NCI-H526 treated with DMSO at 0.1 percent for 48 hours (cell line): Measurements from ENCODE around the gene ASB18.
A peak's percentile ranks its signal among the peaks of the same experiment; 100 is the strongest.

Source experiments
- DNase-seq: peaks from one replicate; lab custom pipeline; 2025; lab: John Stamatoyannopoulos, UW

The ASB18 gene

DNA sequence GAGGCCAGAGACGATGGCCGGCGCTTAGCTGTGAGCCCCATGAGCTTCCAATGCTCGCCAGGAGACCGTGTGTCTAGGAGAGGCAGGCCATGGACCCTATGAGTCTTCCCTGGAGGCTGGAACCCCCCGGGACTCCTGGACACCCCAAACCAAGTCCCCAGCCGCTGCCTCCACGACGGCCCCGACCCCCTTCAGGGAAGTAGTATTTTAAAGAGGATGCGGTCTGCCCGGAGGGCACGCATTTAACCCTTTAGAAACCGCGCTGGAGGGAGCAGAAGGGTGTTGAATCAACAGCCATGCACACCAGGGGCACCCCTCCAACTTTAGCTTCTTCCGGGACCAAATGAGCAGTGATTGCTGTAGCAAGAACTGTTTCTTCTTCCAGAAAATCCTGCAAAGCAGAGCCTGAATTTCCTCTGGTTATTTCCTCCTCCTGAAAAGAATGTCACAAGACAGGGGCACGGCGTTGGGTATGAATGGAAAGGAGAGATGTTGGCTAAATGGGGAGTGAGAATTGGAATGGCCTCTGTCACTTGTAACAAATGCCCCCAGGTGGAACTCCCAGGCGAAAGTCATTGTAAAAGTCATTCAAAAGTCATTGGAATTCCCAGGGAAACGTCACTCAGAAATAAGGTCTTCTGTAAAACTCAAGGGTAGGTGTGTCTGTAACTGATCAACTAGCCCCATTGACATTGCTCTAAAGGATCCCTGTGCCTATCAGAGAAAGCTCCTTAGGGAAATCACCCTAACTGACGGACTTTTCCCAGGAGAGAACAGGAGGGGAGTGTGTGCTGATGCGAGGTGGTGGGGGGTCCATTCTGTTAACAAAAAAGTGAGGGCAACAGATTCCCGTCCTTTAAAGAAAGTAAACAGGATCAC lies 90.2 kb downstream of the ASB18 start:
- DNase-seq: no peak

GRCh38 chr2:236173036-236173728 lies 91.0 kb downstream of the ASB18 start:
- DNase-seq: no peak

GRCh38 chr2:236172255-236173035 lies 91.8 kb downstream of the ASB18 start:
- no peak for DNase-seq

- peak; percentile 11 for DNase-seq
Measured at GRCh38 chr2:236171680-236172254, 92.4 kb downstream of the ASB18 start.

DNA sequence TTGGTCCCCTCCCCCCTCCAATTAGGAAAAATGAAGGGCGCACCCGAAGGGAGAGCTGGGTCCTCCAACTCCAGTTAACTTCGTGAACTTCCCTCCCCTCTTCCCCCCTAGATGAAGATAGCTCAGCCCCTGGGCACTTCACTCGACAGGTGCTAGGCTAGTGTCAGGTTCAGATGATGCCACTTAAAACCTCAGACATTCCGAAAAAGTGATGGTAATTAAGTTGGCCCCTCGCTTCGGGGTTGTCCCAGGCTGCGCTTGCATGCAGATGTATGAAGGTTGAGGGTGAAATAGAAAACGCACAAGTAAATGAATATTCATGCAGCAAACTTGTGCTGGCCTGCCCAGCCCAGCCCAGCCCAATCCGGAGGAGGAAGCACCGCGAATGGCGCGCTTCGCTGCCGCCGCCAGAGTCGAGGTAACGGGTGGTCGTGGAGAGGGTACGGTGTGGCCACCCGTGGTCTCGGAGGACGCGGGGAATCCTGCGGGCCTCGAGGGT lies 93.0 kb downstream of the ASB18 start:
- peak; percentile 27 for DNase-seq

- DNase-seq: no peak
Measured at GRCh38 chr2:236170590-236171165, 93.5 kb downstream of the ASB18 start.

DNA sequence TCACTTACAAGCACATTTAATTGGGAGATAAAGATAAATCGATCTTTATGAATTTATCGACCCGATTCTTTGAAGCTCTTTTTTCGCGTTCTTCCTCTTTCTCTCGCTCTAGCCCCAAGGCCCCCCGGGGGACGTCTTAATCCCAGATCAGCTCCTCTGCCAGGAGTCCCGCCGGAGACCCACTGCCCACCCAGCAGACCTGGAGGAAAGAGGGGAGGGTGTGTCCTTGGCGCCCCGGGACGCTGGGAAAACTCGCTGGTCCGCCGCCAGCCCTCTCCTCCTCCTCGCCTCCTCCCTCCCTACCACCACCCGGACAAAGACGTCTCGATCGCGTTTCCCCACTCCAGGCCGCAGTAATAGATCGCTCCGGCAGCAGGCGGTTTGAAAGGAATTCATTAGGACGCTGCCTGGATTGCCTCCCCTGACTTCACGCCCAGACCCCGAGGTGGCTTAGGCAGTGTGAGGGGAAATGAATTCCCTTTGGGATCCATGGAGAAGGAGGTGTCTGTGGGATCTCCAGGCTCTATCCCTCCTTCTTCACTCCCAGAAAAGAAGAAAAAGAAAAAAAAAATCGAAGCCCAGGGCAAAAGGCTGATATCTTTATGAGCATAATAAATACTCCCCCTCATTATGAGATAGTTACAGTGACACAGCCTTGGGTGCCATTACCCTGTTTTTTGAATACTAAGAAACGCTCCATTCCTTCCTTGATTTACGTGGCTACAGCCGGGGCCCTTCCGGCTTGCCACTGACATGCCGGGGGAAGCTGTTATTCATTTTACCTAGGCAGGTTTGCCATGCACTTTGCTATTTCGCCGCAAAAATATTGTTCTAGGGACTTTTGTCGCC lies 94.2 kb downstream of the ASB18 start:
- DNase-seq: no peak

DNA sequence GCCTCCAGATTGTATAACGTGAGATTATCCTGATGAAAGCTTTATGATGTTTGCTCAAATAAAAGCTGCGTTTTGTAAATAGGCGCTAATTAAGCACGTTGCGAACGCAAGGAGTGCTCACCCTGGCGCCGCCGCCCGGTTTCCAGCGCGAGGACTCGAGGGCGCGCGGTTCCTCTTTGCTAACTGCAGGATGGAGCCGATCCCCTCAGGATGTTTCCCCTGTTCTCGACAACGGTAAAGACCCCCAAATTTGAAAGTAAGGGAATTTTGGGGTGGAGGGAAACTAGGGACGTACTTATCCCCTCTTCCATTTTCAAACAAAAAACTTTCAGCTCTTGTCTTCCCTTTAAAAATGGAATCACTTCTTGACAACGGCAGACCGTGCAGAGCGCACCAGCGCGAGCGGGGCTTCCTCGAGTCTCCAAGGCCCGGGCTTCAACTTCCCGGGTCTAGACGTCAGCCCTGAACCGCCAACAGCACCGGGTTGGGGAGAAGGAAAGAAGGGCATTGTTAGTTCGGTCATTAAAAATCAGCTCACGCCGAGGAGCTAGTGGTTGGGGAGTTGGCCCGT lies 95.0 kb downstream of the ASB18 start:
- DNase-seq: no peak

DNA sequence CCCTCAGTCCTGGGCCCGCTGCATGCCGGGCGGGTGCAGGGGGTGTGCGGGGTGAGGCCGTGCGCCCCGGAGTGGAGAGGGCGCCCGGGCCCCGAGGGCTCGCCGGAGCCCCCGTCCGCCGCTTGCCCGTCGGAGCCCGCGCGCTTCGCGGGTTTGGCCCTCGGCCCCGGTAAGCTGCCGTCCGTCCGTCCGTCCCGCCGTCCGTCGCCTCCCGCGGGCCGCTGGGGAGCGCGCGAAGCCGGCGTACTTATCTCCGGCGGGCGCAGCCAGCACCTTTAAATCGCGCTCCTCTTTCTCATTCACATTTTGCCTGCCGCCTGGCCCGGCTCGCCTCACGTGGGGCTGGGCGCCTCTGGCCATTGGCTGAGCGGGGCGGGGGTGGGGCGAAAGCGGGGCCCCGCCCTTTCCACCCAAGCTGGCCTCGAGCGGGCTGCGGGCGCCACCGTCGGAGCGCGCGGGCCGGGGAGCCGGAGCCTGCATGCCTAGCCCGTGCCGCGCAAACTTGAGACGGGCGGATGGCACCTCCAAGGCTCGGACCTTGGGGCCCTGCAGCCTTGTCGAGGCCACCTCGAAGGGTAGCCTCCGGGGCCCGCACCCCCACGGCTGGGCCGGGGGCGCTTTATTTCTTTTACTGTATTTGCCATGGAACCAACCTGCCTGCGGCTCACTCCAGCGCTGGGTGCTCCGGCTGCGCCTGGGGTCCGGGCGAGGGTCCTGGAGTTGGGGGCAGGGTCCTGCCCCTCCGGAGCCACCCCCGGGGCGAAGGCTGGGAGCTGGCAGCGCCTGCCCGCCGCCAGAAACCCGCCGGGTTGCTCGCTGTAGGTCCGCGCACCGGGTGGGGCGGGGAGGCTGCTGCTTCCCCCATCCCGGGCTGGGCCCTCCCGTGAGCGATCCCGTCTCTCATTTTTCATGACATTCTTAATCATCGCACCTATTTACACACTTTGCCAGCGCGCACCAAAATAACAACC lies 95.8 kb downstream of the ASB18 start, which contains the start of gene GBX2:
Gene GBX2, minus strand, starts transcription at position 277 of the 971 bp plus-strand sequence. CDS start 415 bp downstream, outside the sequence.
- DNase-seq: peak; percentile 81

DNA sequence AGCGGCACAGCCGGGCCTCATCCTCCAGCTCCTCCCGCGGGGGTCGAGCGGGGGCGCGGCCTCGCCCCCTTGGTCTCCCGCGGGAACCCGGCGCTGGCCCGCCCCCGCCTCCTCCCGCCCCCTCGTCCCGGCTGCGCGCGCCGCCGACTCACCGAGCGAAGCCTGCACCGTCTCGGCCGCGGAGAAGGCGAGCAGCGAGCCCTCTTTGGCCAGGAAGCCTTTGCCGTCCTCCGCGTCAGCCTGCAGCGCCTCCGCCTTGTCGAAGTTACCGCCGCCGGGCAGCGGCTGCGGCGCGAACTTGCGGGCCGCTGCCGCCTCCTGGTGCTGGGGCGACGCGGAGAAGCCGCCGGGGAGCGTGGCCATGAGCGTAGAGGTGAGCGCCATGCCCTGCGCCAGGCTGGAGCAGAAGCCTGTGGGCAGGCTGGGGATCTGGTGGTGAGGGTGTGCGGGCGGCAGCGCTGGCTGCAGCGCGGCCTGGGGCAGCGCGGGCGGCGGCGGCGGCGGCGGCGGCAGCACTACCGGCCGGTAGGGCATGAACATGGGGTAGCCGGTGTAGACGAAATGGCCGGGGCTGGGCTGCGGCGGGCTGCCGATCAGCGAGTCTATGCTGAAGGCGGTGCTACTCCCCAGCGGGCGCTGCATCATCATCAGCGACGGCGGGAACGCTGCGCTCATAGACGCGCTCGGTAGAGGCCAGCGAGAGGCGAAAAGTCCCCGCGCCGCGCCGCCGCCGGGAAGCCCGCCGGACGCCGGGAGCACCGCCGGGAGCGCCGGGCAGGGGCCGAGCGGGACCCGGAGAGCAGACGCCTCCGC lies 96.7 kb downstream of the ASB18 start:
- DNase-seq: peak; percentile 43

DNA sequence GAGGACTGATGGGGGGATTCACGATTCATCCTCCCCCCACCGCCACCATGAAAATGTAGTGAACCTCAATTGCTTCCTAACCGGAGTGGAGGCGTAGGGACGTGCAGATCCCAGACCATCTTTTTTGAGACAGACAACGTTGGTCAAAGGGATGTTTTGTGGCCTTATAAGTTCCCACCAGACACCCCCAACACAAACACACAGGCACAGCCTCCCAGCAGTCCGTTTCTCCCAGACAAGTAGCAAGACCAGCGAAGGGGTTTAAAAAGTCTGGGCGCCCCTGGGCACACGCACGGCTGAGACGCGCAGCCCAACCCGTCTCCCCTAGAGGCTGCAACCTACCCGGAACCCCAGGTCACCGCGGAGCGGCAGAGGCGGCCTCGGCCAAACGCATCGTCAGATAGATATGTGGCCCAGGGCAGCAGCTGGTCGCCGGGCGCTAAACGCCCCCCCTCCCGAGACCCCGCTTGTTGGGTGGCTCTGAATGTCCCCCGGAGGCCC lies 97.4 kb downstream of the ASB18 start:
- DNase-seq: no peak

- DNase-seq: no peak
Measured at GRCh38 chr2:236165842-236166795, 98.1 kb downstream of the ASB18 start.

- DNase-seq: no peak
Measured at GRCh38 chr2:236164925-236165841, 99.0 kb downstream of the ASB18 start.

DNA sequence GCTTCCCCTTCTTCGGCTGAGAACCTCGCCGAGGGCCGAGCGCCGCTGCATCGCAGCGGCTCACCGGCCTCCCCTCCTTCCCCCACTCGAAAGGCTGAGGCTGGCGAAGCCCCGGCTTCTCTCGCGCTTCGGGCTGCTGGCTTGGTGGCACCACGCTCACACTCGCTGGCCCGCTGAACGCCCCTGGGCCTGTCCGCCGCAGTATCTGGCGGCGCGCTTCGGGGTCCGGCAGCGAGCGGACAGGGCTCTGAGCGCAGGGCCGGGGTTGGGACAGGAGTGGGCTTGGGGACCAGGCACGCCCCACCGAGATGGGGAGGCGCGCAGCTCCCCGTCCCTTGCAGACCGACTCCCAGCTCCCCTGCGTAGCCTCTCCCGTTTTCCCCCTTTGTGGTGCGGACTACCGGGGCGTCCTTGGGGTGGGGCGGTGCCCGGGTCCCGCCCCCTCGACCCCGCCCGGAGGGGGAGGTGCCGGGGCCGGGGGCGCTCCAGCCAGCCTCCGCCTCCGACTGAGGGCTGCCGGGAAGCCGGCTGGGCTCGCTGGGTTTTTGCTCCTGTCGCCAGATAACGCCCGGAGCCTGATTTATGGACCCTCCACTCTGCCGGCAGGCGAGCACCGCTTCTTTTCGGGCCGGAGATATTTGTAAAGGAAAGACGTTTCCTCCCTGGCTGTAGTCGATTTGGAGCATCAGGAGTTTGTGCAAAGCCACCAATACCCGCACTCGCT lies 99.8 kb downstream of the ASB18 start:
- no peak for DNase-seq
